BJ (cell line): Measurements from ENCODE around the gene SNCA. TPM values are rescaled to one million over a fixed set of nuclear protein-coding genes. Genes with fewer than 3 reads are reported as not detected.

ENCODE experiments used
- CTCF ChIA-PET: fragments of 350-600 bp; formaldehyde crosslinking; extraction: SDS; loops from one replicate; lab custom pipeline; 2021; ENCODE audit warnings: antibody characterized with exemption, inconsistent platforms; lab: Yijun Ruan, JAX
- POLR2A ChIA-PET: fragments of 300-600 bp; sonication (Branson Sonifier 250); formaldehyde crosslinking; extraction: SDS; loops from one replicate; lab custom pipeline; 2021; ENCODE audit warnings: antibody characterized with exemption; lab: Charles Lee
- DNase-seq: peaks from one replicate; pipeline ENCODE4 v3.0.0-alpha.2; 2011; ENCODE audit warnings: low read depth
- H3K27me3 ChIP-seq: 2 replicates; pipeline ENCODE4 v1.6.0; 2011; ENCODE audit warnings: low read length; ENCODE audit not compliant: control insufficient read depth, insufficient read depth
- H3K36me3 ChIP-seq: 2 replicates; pipeline ENCODE4 v1.5.1; 2011; ENCODE audit warnings: low read length; ENCODE audit not compliant: control insufficient read depth, insufficient read depth
- H3K4me3 ChIP-seq: 2 replicates; pipeline ENCODE4 v1.5.1; 2011; ENCODE audit warnings: low read depth, mild to moderate bottlenecking, control low read depth, low read length
- CTCF ChIP-seq: IDR thresholded peaks from 2 replicates; pipeline ENCODE4 v1.5.1; 2011; ENCODE audit warnings: low read depth, mild to moderate bottlenecking, control low read depth, inconsistent platforms, low read length, moderate library complexity; ENCODE audit not compliant: insufficient read depth
- polyA plus RNA-seq: library from polyadenylated mRNA; depleted of rRNA; stranded (reverse); fragments of >200 nt; gene quantifications from 2 replicates; pipeline ENCODE4 v1.2.3, GENCODE V29; 2011

Gene SNCA
- polyA plus RNA-seq, 1 experiment = 0.18 TPM

GRCh38 chr4:89708903-89709421 lies 128.0 kb downstream of the SNCA start:
- Histone ChIP-seq H3K36me3 (no peaks in the 10 kb centered on the region), H3K27me3 (no peaks in the 10 kb centered on the region), H3K4me3 (no peak overlapping the region)
- DNase-seq = no peak
- ChIA-PET CTCF (interaction anchor here (1.0 kb wide), 1 partner anchor 10 kb away, joined by 3 read pairs; no protein-coding TSS in a partner anchor), POLR2A (no interaction called here)
- TF ChIP-seq CTCF = no peak

- no peak for TF ChIP-seq CTCF
- ChIA-PET CTCF (no interaction called here), POLR2A (no interaction called here)
- Histone ChIP-seq H3K4me3 (no peak overlapping the region), H3K27me3 (no peaks in the 10 kb centered on the region), H3K36me3 (no peaks in the 10 kb centered on the region)
- no peak for DNase-seq
Observed at GRCh38 chr4:89707467-89707866, 129.5 kb downstream of the SNCA start.

GRCh38 chr4:89704651-89705395 lies 132.1 kb downstream of the SNCA start:
- ChIA-PET POLR2A (interaction anchor here (0.6 kb wide), 1 partner anchor 33 kb away, joined by 3 read pairs; no protein-coding TSS in a partner anchor), CTCF (no interaction called here)
- no peaks in the 10 kb centered on the region for H3K27me3 ChIP-seq
- H3K4me3 ChIP-seq = no peak overlapping the region
- no peaks in the 10 kb centered on the region for H3K36me3 ChIP-seq
- no peak for TF ChIP-seq CTCF
- no peak for DNase-seq

GRCh38 chr4:89703829-89704590 lies 133.0 kb downstream of the SNCA start:
- no peak for TF ChIP-seq CTCF
- ChIA-PET CTCF (no interaction called here), POLR2A (interaction anchor here (0.6 kb wide), 1 partner anchor 34 kb away, joined by 3 read pairs; no protein-coding TSS in a partner anchor)
- Histone ChIP-seq H3K27me3 (no peaks in the 10 kb centered on the region), H3K4me3 (no peak overlapping the region), H3K36me3 (no peaks in the 10 kb centered on the region)
- DNase-seq = no peak
